ENCODE results near the gene GCK. TPM values are rescaled to one million over a fixed set of nuclear protein-coding genes. Genes with fewer than 3 reads are reported as not detected.
A peak's percentile ranks its signal among the peaks of the same experiment; 100 is the strongest.

The GCK gene
- polyA plus RNA-seq, 1 of the 3 experiments (the other 2 are of a cell fraction) = 1.6 TPM

DNA sequence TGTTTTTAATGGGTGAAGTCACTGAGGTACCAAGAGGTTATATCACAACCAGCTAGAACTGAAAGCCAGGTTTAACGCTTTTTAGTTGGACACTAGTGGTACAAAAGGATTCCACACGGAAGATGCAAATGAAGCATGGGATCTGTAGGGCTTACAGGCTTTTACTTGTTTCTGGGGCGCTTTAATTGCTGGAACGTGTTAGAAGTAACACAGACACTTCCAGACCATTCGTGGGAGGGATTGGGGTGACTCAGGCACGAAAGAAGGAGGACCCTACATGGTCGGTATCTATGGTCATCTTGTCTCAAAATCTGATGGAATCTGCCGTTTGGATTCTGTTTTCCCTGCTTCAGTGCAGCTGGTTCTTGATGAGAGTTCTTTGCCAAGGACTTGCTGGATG is 12.6 kb upstream of the GCK start:
- CTCF ChIA-PET = interaction anchor here (0.6 to 3.2 kb wide), 20 partner anchors 9 to 363 kb away, joined by 3 to 32 read pairs (median 4); partner anchors contain the start of gene POLD2

More for the DNA sequence above, 12.6 kb upstream of the GCK start:
- no peaks in the 10 kb centered on the region for H3K9me3 ChIP-seq
- H3K4me3 ChIP-seq (ENCODE audit: low read depth in 2 of 2, low read length in 1 of 2) = peak overlapping the region; percentile 92 to 99
- peaks cover 52% of the 10 kb centered on the region for H4K20me1 ChIP-seq (ENCODE audit: insufficient read depth)
- DNase-seq = no peak
- no peaks in the 10 kb centered on the region for H3F3A ChIP-seq (replicated peaks; ENCODE audit: insufficient read depth)
- 2% methylated on average over 8 of the region's 8 CpGs for WGBS (ENCODE audit: low lambda C conversion rate)
- H2AFZ ChIP-seq (ENCODE audit: low read depth) = no peak overlapping the region
- peaks cover 6% of the 10 kb centered on the region; the same call in 1 of the 2 replicates for H3K27me3 ChIP-seq (ENCODE audit: insufficient read depth)
- H3K27ac ChIP-seq (ENCODE audit: low read depth in 2 of 2, low read length in 1 of 2) = peak overlapping the region; percentile 80 to 85
- H3K9me2 ChIP-seq = no peaks in the 10 kb centered on the region
- H3K36me3 ChIP-seq (replicated peaks in 1 of 2; ENCODE audit: control insufficient read depth in 1 of 2, insufficient read depth in 2 of 2, low read length in 1 of 2) = peaks cover 35 to 37% of the 10 kb centered on the region in 2 experiments
- POLR2A ChIA-PET = interaction anchor here (1.3 to 1.8 kb wide), 2 partner anchors 121 to 288 kb away, joined by 4 to 5 read pairs; partner anchors contain the start of gene NUDCD3
- no peak for TF ChIP-seq TAF1 (IDR thresholded peaks at IDR 0.05; ENCODE audit: borderline replicate concordance, low read depth, low read length)
- TF ChIP-seq, protein P1, sequence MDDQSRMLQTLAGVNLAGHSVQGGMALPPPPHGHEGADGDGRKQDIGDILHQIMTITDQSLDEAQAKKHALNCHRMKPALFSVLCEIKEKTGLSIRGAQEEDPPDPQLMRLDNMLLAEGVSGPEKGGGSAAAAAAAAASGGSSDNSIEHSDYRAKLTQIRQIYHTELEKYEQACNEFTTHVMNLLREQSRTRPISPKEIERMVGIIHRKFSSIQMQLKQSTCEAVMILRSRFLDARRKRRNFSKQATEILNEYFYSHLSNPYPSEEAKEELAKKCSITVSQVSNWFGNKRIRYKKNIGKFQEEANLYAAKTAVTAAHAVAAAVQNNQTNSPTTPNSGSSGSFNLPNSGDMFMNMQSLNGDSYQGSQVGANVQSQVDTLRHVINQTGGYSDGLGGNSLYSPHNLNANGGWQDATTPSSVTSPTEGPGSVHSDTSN (IDR thresholded peaks at IDR 0.05) = no peak
- TF ChIP-seq TCF12 (IDR thresholded peaks at IDR 0.05) = no peak
- TF ChIP-seq EP300 (IDR thresholded peaks at IDR 0.05; ENCODE audit: borderline replicate concordance in 1 of 2, low read depth in 1 of 2, low read length in 1 of 2) = no peak
- TF ChIP-seq, protein P2, sequence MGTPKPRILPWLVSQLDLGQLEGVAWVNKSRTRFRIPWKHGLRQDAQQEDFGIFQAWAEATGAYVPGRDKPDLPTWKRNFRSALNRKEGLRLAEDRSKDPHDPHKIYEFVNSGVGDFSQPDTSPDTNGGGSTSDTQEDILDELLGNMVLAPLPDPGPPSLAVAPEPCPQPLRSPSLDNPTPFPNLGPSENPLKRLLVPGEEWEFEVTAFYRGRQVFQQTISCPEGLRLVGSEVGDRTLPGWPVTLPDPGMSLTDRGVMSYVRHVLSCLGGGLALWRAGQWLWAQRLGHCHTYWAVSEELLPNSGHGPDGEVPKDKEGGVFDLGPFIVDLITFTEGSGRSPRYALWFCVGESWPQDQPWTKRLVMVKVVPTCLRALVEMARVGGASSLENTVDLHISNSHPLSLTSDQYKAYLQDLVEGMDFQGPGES (IDR thresholded peaks at IDR 0.05; ENCODE audit: low read depth, low read length) = no peak
- TF ChIP-seq RFX5 (IDR thresholded peaks at IDR 0.05; ENCODE audit: low read length) = no peak
- TF ChIP-seq, protein P3, sequence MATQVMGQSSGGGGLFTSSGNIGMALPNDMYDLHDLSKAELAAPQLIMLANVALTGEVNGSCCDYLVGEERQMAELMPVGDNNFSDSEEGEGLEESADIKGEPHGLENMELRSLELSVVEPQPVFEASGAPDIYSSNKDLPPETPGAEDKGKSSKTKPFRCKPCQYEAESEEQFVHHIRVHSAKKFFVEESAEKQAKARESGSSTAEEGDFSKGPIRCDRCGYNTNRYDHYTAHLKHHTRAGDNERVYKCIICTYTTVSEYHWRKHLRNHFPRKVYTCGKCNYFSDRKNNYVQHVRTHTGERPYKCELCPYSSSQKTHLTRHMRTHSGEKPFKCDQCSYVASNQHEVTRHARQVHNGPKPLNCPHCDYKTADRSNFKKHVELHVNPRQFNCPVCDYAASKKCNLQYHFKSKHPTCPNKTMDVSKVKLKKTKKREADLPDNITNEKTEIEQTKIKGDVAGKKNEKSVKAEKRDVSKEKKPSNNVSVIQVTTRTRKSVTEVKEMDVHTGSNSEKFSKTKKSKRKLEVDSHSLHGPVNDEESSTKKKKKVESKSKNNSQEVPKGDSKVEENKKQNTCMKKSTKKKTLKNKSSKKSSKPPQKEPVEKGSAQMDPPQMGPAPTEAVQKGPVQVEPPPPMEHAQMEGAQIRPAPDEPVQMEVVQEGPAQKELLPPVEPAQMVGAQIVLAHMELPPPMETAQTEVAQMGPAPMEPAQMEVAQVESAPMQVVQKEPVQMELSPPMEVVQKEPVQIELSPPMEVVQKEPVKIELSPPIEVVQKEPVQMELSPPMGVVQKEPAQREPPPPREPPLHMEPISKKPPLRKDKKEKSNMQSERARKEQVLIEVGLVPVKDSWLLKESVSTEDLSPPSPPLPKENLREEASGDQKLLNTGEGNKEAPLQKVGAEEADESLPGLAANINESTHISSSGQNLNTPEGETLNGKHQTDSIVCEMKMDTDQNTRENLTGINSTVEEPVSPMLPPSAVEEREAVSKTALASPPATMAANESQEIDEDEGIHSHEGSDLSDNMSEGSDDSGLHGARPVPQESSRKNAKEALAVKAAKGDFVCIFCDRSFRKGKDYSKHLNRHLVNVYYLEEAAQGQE (IDR thresholded peaks at IDR 0.05; ENCODE audit: low read depth, low read length) = no peak
- no peak for TF ChIP-seq GATA2 (CRISPR knock-in tag; IDR thresholded peaks at IDR 0.05)
- peaks cover 5 to 16% of the 10 kb centered on the region in 2 experiments; a peak in 2 of 4 replicates for H3K4me1 ChIP-seq (ENCODE audit: control insufficient read depth in 1 of 2, insufficient read depth in 2 of 2, low read depth in 1 of 2, low read length in 1 of 2)
- peak overlapping the region; percentile 97 for H3K9ac ChIP-seq
- peak overlapping the region; percentile 93 for H3K4me2 ChIP-seq
- peaks cover 58% of the 10 kb centered on the region for H3K79me2 ChIP-seq (ENCODE audit: insufficient read depth)

All from SK-N-SH (cell line).